ENCODE results near the gene SGCD.

Gene SGCD

DNA sequence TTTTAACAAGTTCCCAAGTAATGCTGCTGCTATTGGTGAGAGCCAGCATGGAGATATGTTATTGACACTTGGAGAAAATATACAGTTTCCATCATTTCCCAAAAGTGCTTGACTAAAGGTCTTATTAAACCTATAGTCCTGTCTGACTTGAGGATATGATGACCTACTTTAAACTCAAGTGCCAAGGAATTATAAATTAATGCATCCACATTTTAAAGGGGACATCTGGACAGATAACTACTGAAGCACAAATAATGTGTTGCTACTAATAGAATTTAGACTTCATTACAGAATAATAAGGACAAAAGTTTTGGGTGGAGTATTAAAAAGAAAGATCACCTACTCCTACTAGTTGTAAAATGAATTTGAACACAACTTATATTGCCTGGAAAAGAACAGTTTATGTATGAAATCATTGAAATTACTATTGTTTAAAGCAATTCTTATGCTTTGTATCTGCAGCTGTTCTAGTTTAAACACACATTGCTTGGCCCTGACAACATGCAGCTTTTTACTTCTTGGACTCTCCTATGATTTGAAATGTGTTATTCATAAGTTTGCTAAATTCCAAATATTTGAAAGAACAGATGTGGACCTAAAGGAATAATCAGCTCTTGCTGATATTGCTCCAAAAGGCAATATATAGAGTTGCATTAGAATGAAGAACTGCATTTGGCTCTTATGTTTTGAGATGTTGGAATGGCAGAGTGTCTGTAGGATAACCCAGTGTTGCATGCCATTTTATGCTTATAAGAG is 73.4 kb downstream of the SGCD start:
- no peak for DNase-seq (ENCODE audit: low read depth in 2 of 2)

DNA sequence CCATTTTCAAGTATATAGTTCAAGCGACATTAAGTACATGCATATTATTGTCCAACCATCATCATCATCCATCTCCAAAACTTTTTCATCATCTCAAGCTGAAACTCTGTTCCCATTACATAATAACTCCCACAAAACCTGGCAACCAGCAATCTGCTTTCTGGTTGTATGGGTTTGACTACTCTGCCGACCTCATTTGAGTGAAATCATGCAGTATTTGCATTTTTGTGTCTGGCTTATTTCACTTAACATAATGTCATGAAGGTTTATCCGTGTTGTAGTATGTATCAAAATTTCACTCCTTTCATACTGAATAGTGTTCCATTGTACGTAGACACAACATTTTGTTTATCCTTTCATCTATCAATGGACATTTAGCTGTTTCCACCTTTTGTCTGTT is 74.8 kb downstream of the SGCD start:
- DNase-seq (ENCODE audit: low read depth in 2 of 2) = no peak

GRCh38 chr5:156402387-156402921 is 75.5 kb downstream of the SGCD start:
- no peak for DNase-seq (ENCODE audit: low read depth in 2 of 2)

DNA sequence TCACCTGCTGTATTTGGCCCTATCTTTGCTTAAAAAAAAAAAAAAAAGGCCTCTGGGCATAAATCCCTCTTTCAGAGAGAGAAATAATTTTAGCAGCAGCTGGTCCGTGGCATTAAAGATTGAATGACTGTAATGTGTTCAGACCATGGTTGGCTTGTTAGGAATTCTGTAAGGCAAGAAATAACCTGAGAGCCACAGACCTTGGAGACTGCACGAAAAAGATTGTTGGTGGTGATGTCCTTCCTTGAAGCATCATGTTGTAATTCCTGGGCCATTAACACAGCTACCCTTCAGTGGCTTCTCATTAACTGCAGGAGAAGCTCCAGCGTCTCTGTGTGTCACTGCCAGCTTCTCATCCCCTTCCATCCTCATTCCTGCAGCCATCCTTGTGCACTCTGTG is 79.0 kb downstream of the SGCD start:
- no peak for DNase-seq (ENCODE audit: low read depth in 2 of 2)

DNA sequence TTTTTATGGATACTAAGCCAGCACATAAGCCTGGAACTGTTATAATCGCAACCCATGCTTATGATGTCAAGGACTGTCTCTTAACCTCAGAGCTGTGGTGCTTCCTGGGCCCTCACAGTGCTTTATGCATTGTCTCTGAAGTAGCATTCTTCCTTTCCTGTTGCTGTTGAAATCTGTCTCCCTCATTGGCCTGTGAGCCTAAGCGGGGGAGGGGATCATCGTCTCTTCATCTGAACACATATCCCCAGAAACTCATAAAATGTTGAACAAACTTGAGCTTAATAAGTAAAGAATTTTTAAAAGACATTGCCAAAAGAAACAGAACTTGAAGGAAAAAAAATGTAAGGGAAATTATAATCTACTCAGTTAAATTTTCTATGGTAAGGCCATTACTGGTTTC is 80.3 kb downstream of the SGCD start:
- no peak for DNase-seq (ENCODE audit: low read depth in 2 of 2)

DNA sequence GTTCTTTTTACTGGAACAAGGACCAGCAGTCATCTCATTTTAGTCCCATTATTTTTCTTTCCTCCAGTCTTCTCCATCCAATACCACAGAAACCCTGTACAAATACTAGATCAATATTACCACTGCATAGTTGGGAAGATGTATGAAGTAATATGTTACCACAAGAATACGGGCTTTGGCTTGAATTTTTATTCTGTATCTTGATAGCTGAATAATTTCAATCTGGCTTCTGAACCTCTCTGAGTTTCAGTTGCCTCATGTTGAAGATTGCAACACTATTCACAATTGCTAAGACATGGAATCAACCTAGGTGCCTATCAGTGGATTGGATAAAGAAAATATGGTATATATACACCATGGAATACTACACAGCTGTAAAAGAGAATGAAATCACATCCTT is 82.9 kb downstream of the SGCD start:
- no peak for DNase-seq (ENCODE audit: low read depth in 2 of 2)

GRCh38 chr5:156411185-156411613 is 84.2 kb downstream of the SGCD start:
- DNase-seq (ENCODE audit: low read depth in 2 of 2) = no peak

DNA sequence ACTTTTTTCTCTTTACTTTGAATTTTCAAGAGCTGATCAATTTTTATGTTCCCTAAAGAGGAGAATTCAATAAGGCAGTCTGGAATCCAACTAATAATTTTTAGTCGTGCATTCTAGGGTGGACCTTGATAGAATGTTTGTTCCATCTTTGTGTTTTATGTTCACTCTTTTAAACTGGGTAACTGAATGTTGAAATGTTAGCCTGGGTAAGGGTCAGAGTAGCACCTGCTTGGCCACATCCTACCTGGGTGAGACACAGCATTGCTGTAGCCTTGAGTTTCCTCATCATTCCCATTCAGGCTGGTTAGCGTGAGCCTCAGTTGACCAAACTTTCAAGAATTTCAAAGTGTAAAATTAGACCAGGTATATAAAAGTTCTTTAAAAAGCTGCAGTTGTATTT is 85.0 kb downstream of the SGCD start:
- no peak for DNase-seq (ENCODE audit: low read depth in 2 of 2)

GRCh38 chr5:156414391-156414790 is 87.4 kb downstream of the SGCD start:
- no peak for DNase-seq (ENCODE audit: low read depth in 2 of 2)

- no peak for DNase-seq (ENCODE audit: low read depth in 2 of 2)
Observed at GRCh38 chr5:156419661-156420060, 92.7 kb downstream of the SGCD start.

GRCh38 chr5:156420665-156421064 is 93.7 kb downstream of the SGCD start:
- no peak for DNase-seq (ENCODE audit: low read depth in 2 of 2)

DNA sequence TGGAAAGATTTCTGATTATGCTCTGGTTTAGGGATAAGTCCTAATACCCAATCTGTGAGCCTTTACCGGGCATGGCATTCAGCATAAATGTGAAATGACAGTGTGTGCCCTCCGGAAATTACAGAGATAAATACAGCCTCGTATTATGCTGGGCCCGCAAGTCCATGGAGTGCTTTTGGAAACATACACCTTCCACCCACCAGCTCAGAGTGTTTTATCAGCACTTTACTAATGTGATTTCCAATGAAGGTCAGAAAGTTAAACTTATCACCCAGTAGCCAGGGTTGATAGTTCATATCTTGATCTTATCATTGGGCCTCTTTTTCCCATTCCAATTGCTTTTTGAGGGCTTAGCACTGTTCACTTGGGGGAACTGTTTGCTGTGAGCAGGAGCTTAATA is 94.8 kb downstream of the SGCD start:
- no peak for DNase-seq (ENCODE audit: low read depth in 2 of 2)

GRCh38 chr5:156423597-156423996 is 96.6 kb downstream of the SGCD start:
- DNase-seq (ENCODE audit: low read depth in 2 of 2) = no peak

GRCh38 chr5:156427315-156427714 is 100.4 kb downstream of the SGCD start:
- no peak for DNase-seq (ENCODE audit: low read depth in 2 of 2)

GRCh38 chr5:156431956-156432829 is 105.2 kb downstream of the SGCD start:
- DNase-seq (ENCODE audit: low read depth in 2 of 2) = no peak

DNA sequence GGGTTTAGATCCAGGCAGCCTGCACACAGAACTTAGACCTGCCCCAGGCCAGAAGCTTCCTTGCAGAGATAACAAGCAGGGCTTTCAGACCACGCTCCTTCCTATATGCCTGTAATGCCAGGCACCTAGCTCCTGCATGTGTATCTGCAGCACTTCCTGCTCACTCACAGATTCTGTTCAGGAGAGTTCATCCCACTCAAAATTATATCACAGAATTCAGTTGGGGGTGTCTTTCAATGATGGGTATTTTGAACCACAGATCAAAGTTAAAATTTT is 105.8 kb downstream of the SGCD start:
- no peak for DNase-seq (ENCODE audit: low read depth in 2 of 2)

GRCh38 chr5:156434471-156434870 is 107.5 kb downstream of the SGCD start:
- no peak for DNase-seq (ENCODE audit: low read depth in 2 of 2)

- DNase-seq (ENCODE audit: low read depth in 2 of 2) = no peak
Observed at GRCh38 chr5:156435101-156435500, 108.1 kb downstream of the SGCD start.

- no peak for DNase-seq (ENCODE audit: low read depth in 2 of 2)
Observed at GRCh38 chr5:156438076-156438475, 111.1 kb downstream of the SGCD start.

GRCh38 chr5:156444753-156445291 is 117.9 kb downstream of the SGCD start:
- no peak for DNase-seq (ENCODE audit: low read depth in 2 of 2)

DNA sequence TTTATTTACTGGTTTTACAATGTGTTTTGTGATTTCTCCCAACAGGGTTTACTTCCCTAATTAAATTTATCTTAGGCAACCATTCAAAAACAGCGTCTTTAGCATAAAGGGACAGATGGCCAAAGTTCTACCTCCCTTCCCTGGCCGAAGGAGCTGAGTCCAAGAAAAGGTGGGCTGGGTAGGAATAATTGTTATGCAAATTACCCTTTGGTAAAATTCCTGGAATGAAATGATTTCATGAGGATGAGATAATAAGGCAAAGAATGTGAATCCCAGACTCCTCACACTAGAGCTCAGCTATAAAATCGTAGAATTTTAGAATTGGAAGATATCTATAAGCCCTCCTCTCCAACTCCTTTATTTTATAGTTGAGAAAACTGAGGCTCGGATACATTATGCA is 119.6 kb downstream of the SGCD start:
- DNase-seq (ENCODE audit: low read depth in 2 of 2) = no peak

- DNase-seq (ENCODE audit: low read depth in 2 of 2) = no peak
Observed at GRCh38 chr5:156450778-156451177, 123.8 kb downstream of the SGCD start.

GRCh38 chr5:156451505-156451904 is 124.5 kb downstream of the SGCD start:
- DNase-seq (ENCODE audit: low read depth in 2 of 2) = no peak

Data from activated CD8-positive, alpha-beta memory T cell treated with anti-CD3 and anti-CD28 coated beads for 4 hours (primary cell).